ENCODE data around the gene PTPRR.

DNA sequence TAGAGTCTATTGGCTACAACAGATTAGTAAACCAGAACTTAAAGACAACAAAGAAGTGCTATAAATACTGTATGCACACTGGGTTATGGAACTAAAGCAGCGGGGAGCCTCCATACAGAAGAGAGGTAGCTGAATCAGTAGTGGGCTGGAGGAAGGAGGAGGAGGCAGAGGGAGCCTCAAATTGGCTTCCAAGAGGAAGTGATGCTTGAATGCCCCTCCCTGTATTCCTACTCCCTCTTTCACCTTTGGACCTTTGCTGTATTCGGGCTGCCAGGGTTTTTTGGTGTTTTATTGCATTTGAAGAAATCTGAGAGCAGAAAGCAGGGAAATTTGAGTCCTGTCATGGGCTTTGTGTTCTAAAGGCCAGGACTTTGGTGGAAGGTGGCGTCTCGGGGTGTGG is 179.3 kb downstream of the PTPRR start:
- TF ChIP-seq CTCF (conservative IDR thresholded peaks at IDR 0.05; ENCODE audit: low read depth, low read length) (no peak), RAD21 (IDR thresholded peaks at IDR 0.05; ENCODE audit: low read length) (no peak)

Data from IMR-90 (cell line).